RWPE1 (cell line): ENCODE measurements around the gene FLYWCH1.
A peak's percentile ranks its signal among the peaks of the same experiment; 100 is the strongest.
"Not testable (repeated sequence)": the region's sequence is repeated elsewhere in the genome, so short reads cannot be mapped to it uniquely, and the experiment has no call there.

Source experiments
- CTCF ChIA-PET: fragments of 350-600 bp; sonication (Branson Sonifier 250); formaldehyde crosslinking; extraction: SDS; loops from one replicate; lab custom pipeline; 2021; lab: Yijun Ruan, JAX
- POLR2A ChIA-PET: fragments of 400-600 bp; formaldehyde crosslinking; extraction: SDS; loops from one replicate; lab custom pipeline; 2020; ENCODE audit warnings: antibody characterized with exemption; ENCODE audit not compliant: low non-redundant PET; lab: Yijun Ruan, JAX
- DNase-seq: peaks from one replicate; pipeline ENCODE4 v3.0.0; 2012; ENCODE audit warnings: low spot score
- H3K27ac ChIP-seq: fragments of 450-650 bp; 2 replicates; pipeline ENCODE4 v1.5.1; 2017
- TF ChIP-seq, protein P1 (sequence below): fragments of 450-650 bp; conservative IDR thresholded peaks from 2 replicates; pipeline ENCODE4 v1.5.1; 2017; ENCODE audit warnings: low read depth, mild to moderate bottlenecking

Gene FLYWCH1

DNA sequence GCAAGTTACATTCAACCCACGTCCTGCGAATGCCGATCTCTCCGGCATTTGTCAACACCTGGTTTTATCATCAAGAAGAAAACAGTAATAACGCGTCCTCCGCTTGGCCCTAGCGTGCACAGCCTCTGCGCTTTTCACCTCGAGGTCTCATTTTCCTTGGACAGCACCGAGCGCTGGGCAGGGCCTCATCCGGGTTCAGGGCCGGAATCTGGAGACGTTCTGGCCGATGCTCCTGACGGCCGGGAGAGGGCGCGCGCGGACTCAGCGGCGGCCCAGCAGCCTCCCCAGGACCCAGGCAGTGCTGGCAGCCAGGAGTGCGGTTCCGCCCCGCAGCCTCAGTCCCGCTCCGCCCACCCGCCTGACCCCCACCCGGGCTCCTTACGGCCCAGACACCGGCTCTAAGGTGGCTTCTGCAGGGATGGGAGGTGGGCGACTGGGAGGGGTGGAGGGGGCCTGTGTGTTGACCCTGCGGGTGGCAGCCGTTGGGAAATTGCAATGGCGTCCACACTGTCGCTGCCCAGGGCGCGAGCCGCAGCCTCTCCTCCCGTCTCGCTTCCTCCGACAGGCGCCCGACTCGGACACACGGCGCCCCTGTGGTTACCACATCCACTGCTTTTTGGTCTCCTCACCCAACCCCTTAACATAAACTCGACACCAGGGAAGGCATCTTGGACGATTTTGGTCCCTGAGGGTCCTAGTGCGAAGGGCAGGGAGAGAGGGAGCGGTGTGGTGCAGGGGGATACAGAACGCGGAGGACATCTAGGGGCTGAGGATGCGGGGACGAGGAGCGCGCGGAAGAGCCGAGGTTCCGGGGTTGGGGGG lies 7.4 kb upstream of the FLYWCH1 start:
- POLR2A ChIA-PET = no interaction called here
- CTCF ChIA-PET = interaction anchor here (0.7 to 1.0 kb wide), 2 partner anchors 10 to 21 kb away, joined by 3 to 8 read pairs; partner anchors contain the start of gene FLYWCH2
- TF ChIP-seq, protein P1, sequence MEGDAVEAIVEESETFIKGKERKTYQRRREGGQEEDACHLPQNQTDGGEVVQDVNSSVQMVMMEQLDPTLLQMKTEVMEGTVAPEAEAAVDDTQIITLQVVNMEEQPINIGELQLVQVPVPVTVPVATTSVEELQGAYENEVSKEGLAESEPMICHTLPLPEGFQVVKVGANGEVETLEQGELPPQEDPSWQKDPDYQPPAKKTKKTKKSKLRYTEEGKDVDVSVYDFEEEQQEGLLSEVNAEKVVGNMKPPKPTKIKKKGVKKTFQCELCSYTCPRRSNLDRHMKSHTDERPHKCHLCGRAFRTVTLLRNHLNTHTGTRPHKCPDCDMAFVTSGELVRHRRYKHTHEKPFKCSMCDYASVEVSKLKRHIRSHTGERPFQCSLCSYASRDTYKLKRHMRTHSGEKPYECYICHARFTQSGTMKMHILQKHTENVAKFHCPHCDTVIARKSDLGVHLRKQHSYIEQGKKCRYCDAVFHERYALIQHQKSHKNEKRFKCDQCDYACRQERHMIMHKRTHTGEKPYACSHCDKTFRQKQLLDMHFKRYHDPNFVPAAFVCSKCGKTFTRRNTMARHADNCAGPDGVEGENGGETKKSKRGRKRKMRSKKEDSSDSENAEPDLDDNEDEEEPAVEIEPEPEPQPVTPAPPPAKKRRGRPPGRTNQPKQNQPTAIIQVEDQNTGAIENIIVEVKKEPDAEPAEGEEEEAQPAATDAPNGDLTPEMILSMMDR = peak; percentile 95
- DNase-seq = peak; percentile 79
- peak overlapping the region; percentile 93 for H3K27ac ChIP-seq

DNA sequence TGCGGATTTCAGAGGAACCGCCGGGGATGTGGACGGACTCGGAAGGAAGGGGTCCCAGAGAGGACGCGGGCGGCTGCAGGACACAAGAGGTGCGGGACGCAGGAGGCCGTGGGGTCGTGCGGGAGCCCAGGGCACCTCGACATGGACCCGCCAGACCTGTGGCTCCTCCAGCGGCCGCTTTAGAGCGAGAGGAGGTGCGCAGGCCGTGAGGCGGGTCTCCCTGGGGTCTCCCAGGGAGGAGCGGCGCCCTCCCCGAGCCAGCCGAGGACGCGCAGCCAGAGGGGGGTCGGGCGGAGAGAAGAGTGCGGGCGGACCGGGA lies 6.8 kb upstream of the FLYWCH1 start:
- CTCF ChIA-PET = no interaction called here
- no peak for DNase-seq
- POLR2A ChIA-PET = interaction anchor here (1.0 kb wide), 1 partner anchor 60 kb away, joined by 3 read pairs; the partner anchor contains the start of gene KREMEN2

DNA sequence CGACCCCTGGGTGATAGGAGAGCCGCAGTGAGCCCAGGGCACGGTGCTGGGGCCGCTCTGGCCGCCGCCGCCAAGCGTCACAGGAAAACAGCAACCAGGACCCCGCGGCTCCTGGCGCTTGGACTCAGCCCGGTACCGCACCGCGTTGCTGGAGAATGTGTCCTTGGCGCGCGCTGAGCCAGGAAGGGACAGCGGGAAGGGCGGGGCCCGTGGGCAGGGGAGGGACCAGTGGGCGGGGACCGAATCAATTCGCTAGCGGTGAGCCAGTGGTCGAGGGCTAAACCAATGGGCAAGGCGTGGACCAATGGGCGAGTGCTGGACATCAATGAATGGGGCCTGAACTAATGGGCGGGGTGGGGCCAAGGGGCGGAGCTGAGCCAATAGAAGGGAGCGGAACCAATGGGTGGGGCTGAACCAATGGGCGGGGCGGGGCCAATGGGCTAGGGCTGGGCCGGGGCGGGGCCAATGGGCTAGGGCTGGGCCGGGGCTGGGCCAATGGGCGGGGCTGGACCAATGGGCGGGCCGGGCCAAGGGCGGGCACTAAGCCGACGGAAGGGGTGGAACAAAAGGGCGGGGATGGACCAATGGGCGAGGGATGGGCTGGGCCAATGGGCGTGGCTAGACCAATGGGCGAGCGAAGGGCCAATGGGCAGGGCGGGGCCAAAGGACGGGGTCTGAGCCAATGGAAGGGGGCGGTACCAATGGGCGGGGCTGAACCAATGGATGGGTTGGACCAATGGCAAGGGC lies 6.3 kb upstream of the FLYWCH1 start:
- ChIA-PET POLR2A (interaction anchor here (0.6 to 1.0 kb wide), 2 partner anchors 15 to 59 kb away, joined by 3 to 6 read pairs; partner anchors contain the start of gene KREMEN2), CTCF (no interaction called here)
- peak; percentile 99 for DNase-seq
- TF ChIP-seq, protein P1 = no peak
- H3K27ac ChIP-seq = peak overlapping the region; percentile 93

More for the DNA sequence above, 6.8 kb upstream of the FLYWCH1 start:
- peak overlapping the region; percentile 93 for H3K27ac ChIP-seq
- TF ChIP-seq, protein P1 = no peak

DNA sequence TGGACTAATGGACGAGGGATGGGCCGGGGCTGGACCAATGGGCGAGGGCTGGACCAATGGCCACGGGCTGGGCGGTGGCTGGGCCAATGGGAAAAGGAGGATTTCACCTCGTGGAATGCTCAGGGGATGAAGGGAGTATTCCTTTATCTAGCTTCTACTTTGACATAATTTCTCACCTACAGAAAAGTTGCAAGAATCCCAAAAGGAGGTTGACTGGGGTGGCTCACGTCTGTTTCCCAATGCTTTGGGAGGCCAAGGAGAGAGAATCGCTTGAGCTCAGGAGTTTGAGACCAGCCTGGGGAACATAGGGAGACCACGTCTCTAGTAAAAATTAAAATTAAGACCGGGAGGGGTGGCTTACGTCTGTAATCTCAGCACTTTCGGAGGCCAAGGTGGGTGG lies 5.7 kb upstream of the FLYWCH1 start:
- ChIA-PET POLR2A (interaction anchor here (0.6 to 1.0 kb wide), 3 partner anchors 14 to 637 kb away, joined by 3 to 6 read pairs (median 6); partner anchors contain the start of gene KREMEN2), CTCF (no interaction called here)
- TF ChIP-seq, protein P1 = no peak
- peak overlapping the region; percentile 79 for H3K27ac ChIP-seq
- DNase-seq = no peak

DNA sequence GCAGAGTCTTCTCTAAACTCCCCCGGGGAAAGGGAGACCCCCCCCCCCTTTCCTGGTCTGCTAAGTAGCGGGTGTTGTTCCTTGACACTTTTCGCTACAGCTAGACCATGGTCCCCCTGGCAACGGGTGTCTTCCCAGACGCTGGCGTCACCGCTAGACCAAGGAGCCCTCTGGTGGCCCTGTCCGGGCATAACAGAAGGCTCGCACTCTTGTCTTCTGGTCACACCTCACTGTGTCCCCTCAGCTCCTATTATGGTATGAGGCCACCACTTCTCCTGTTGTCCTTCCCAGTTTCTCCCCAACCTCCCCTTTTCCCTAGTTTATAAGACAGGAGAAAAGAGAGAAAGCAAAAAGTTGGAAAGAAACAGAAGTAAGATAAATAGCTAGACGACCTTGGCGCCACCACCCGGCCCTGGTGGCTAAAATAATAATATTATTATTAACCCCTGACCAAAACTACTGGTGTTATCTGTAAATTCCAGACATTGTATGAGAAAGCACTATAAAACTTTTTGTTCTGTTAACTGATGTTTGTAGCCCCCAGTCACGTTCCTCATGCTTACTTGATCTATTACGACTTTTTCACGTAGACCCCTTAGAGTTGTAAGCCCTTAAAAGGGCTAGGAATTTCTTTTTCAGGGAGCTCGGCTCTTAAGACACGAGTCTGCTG lies 4.5 kb upstream of the FLYWCH1 start:
- CTCF ChIA-PET = interaction anchor here (0.6 kb wide), 1 partner anchor 567 kb away, joined by 3 read pairs; the partner anchor contains the start of gene ABCA3
- TF ChIP-seq, protein P1 = peak; percentile 89
- not testable (repeated sequence) for H3K27ac ChIP-seq, DNase-seq
- POLR2A ChIA-PET = interaction anchor here (0.7 kb wide), 1 partner anchor 35 kb away, joined by 4 read pairs; no protein-coding TSS in a partner anchor
